GM18517 (cell line): ENCODE data around the gene CR1.
A peak's percentile ranks its signal among the peaks of the same experiment; 100 is the strongest.
"Not testable (repeated sequence)": the region's sequence is repeated elsewhere in the genome, so short reads cannot be mapped to it uniquely, and the experiment has no call there.

Experiments
- ATAC-seq: cut with Tn5 transposase; IDR thresholded peaks from one replicate; pipeline ENCODE4 v1.9.1; 2021; ENCODE audit warnings: mild to moderate bottlenecking, moderate library complexity; ENCODE audit not compliant: unreplicated experiment

The CR1 gene

DNA sequence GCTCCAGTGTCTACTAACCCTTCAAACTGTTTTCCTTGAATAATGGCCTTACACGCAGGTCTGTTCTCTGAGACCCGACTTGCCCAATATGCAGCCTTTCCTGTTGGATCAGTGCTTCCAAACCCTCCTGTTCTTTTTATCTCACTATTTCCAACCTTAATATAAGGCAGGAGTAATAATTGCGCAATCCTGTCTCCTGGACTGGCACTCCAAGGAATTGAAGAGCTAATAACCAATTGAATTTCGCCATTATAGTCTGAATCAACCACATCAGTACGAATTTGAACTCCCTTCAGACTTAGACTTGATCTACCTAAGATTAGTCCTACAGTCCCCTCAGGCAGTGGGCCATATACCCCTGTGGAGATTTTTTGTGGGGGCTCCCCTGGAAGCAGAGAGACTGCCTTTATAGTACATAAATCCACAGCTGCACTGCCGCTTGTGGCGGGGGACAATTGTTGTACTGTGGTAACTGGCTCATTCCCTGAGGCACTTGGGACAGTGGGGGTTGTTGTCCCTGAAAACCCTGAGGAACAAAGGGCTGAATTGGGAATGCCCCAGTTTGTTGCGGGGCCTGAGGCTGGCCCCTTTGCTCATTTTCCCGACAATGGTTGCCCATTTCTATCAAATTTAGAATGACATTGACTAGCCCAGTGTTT is 142.7 kb downstream of the CR1 start:
- ATAC-seq = not testable (repeated sequence)

DNA sequence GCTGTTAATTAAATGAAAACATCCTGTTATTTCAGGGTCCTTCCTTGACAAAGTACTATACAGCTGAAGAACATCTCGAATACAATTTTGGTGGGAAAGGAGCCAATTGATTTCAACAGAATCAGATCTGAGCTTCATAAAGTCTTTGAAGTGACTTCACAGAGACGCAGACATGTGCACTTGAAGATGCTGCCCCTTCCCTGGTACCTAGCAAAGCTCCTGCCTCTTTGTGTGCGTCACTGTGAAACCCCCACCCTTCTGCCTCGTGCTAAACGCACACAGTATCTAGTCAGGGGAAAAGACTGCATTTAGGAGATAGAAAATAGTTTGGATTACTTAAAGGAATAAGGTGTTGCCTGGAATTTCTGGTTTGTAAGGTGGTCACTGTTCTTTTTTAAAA is 143.4 kb downstream of the CR1 start:
- not testable (repeated sequence) for ATAC-seq

DNA sequence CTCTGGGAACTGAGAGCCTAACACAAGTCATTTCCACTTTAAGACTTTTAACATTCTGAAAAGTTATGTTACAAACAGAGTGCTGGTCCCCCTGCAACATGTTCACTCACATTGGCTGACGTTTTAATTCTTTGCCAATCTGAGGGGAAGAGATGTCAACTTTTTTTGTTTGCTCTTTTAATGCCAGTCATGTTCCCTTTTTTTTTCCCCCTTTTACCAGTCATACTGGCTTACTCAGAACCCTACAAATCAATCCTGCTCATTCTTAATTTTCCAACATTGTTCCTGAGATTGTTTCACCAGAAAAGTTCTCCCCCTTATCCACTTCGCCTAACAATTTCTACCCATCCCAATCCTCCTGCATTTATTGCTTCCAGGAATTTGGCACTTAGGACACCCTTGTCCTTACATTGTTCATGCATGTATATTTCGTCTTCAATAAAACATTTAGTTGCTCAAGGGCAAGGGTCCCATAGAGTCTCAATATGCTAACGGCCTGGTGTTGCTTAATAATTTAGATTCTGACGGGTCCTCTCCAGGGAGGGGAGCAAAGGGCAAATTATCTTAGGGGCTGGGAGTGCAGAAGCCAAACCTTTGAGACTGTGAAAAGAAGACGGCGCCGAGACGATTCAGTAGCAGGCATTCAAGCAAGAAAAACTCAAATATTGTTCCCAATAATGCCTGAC is 148.4 kb downstream of the CR1 start:
- ATAC-seq = no peak

DNA sequence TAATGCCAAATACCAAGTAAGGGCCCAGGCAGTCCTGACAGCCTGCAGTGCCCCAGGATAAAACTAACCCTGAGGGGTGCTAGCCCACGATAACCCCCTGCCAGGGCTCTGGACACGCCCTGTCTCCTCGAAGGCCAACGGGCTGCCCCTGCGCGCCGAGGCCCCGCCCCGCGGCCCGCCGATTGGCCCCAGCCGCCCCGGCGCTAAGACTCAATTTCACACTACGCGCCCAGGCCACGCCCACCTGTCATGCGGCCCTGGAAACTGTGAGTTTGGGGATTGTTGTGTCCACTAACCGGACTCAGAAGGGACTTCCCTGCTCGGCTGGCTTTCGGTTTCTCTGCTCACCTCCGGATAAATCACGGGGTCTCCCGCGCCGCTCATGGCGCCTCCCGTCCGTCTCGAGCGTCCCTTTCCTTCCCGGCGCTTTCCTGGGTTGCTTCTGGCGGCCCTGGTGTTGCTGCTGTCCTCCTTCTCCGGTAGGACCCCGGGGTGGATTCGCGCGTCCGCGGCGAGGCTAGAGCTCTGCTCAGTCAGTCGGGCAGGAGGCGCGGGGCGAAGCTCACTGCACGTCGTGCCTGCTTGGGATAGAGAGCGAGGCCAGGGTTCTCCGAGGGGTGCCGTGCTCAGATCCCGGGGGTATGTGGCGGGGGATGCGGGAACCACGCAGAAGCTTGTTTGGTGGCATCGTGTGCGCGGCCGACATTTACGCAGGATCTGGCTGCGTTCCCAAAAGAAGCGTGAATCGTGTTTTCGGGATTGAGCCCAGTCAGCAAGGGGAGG is 149.1 kb downstream of the CR1 start, which contains the start of gene CR1L:
TSS of gene CR1L (plus strand) at position 282 of the 783 bp plus-strand sequence. CDS start at position 383, 101 bp downstream.
- peak; percentile 91 for ATAC-seq

DNA sequence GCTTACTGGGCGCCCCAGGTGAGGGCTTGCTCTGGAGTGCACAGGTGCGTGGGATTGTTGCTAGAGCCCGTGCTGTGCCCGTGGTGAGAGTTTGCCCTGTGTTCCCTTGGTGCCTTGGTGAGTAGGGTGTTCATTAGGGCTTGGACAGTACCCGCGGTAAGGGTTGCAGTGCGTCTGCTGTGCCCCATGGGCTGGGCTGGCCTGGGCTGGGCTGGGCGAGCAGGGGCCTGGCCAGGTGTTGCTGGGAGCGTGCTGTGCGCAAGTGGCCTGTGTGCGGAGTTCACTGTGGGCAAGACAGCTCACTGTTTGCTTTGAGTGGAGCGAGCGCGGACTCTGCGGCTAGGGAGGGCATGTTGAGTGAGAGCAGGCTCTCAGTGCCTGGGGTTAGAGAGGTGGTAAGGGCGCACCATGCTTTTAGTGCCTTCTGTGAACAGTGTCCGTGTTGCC is 149.7 kb downstream of the CR1 start:
- no peak for ATAC-seq

DNA sequence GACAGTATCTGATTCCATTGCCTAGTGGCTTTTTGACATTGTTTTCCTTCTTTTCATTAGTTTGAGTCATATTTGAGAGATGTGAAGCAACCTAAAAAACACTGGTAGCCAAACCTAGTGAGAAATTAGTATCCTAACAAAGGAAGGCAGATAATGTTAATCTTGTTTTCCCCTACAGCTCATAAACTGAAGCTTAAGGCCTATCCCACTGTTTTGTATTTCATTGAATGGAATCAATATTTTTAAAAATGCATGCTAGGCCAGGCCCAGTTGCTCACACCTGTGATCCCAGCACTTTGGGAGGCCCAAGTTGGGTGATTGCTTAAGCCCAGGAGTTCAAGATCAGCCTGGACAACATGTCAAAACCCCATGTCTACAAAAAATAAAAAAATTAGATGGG is 150.2 kb downstream of the CR1 start:
- ATAC-seq = no peak

DNA sequence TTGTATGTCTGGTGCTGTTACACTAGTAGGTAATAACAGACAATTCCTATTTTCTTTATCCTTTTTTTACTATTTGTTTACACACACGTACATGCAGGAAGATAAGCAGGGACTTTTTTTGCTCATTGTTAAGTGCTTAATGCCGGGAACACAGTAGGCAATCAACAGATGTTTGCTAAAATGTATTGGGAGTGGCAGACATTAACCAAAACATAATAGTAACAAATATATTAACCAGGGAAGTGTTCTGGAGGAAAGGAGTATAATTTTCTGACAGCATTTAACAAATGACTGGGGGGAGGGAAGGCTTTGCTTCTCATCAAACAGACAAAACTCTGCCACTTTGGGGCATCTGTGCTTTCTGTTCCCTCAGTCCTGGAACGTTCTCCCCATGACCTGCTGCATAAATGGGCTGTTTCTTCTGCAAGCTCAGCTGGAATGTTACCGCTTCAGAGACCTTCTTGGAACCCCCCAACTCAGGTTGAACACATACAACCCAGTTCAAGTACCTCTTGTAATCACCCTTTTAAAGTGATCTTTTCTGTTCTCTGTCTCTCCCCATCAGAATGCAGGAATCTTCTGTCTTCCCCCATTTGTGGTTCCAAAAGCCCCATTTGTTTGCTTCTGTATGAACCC is 151.1 kb downstream of the CR1 start:
- no peak for ATAC-seq

DNA sequence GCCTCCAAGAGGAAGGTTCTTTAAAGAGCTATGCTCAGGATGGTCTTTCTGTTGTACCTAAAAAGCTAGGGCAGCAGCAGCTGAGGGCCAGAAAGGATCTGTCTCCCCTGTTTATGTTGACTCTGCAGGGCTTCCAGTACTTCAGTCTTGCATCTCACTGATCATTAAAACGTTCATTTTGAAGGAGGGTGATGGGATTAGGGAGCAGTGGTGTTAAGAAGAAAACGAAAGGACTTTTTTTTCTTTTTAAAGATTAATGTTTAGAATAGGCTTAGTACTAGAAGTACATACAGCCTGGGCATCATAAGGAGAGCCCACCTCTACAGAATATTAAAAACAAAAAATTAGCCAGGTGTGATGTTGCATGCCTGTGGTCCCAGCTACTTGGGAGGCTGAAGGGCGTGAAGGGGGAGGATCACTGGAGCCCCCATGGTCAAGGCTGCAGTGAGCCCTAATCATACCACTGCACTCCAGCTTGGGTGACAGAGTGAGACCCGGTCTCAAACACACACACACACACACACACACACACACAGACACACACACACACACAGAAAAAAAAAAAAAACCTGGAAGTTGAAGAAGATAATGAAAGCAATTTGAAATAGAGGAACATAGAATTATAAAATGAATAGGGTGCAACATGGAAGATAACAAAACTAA is 151.8 kb downstream of the CR1 start:
- no peak for ATAC-seq

DNA sequence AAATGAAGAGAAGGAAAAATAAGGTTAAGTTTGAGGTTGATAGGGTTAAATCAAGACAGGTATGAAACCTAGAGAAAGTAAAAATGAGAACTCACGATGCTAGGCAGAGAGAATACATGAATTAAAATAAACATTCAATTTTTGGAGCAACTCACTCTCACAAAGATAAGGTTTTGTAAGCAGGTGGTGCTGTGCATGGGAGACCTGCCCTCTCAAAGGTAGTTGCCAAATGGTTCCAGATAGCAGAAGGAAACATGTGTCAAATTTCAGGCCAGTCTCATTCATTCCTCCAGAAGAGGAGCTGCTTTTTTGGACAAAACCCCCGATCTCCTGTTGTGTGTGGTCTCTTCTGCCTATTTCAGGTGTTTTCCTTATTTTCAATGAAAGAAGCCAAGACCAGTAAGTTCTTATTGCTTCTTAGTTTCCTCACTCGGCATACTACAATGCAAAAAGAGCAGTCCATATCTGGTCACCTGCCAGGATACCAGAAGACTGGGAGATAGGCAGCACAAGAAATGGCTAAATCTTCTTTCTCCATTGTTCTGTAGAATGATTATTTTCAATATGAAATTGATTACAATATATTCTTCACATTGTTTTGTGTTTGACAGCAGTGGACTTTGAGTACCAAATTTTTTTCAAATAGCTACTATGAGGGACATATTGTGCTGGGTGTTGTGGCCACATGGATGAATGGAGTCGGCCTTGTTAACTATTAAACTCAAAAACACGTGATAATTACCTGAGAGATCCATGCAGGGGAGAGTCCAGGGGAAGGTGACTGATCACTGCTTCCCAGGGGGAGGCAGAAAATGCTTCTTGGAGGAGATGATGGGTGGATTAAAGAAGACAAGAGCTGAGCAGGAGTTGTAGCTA is 152.6 kb downstream of the CR1 start:
- no peak for ATAC-seq

DNA sequence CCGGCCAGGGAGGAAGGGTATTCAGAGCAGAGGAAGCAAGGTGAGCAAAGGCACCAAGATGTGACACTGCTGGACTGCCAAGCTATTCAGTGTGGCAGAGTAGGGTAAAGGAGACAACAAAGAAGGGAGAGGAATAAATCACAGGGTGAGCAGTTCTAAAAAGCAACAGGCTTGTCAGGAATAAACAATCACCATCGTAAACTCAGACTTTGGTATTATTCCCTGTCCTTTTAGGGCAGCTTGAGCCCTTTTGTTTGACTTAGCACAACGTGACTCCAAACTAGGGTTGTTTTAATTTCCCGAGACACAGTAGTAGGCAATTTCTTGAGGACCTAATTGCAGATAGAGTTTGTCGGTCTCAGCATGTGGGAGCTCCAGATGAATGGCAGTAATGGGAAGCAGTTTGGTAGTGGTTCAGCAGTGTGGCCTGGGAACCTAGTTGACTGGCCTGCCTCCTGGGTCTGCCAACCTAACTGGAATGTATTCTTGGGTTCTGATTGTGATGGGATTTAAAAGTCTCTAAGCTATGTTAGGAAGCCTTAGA is 153.3 kb downstream of the CR1 start:
- no peak for ATAC-seq

DNA sequence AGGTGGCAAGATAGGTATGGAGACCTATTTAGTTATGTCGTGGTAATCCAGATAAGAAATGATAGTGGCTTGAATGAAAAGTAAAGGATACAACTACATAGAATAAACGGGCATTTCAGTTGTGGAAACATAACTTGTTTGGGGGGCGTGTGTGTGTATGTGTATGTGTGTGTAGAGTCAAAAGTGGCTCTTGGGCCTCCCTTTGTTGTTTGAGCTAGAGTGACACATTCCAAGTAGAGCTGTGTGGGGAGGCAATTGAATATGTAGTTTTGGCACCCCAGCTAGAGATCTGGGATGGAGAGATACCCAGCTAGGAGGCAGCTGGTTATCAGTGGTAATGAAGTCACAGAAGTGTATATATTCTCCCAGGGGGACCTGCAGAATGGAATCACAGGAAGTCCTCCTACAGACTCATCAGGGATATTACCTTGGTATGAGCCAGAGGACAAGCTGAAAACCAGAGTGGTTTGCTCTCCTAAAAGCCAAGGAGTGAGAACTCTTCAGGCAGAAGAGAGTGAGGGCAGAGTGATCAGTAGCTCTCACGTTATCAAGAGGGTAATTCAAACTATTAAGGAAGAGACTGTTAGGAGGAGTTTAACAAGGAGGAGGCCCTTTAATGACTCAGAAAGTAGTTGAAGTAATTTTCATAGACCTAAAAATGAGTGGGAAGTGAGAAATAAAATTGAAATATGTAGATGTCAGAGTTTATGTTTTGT is 154.1 kb downstream of the CR1 start:
- ATAC-seq = no peak

DNA sequence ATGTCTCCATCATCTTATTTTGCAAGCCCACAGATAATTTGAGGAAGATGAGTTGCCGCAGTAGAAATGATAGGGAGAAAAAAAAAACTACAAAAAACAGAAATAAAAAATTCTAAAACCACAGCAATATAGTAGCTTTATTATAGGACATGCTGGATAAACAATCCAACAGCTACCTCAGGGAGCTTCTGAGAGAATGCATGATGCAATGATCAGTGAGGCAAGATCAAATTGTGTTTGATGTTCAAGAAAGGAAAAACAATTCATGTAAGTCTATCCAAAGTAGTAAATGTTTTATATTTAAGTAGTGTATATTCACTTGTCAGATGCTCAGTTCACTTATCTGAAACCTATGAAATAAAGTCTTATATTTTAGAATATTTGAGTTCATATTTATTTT is 155.6 kb downstream of the CR1 start:
- ATAC-seq = no peak

DNA sequence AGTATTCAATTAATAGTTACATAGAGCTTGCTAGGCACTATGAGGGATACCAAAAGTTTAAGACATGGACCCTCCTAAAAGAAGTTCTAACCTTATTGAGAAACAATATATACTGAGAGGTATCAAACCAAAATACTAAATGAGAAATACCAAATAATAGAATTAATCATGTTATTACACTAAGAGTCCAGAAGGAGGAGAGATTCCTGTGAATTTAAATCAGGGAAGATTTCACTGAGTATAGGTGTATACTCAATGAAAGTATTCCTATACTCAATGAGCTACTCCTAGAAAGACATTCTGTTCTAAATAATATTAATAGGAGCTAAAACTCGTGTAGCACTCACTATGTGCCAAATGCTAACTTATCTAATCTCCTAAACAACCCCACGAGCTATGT is 158.4 kb downstream of the CR1 start:
- no peak for ATAC-seq

DNA sequence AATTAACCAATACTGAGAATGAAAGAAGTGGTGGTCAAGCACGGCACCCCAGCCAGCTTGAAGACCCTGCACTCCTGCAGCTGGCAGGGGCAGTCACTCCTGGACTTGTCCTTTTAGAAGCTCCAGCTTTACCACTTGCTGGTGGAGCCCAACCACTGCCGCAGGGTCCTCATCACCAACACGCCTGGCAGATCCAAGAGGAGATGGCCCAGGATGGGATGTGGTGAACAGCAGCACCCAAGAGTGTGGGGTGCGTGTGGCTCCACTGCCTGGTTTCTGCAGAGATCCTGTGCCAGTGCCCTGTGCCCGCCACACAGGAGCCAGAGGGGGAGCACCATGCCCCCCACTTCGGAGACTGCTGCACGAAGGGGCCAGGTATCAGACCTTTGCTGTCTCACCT is 162.5 kb downstream of the CR1 start:
- no peak for ATAC-seq

DNA sequence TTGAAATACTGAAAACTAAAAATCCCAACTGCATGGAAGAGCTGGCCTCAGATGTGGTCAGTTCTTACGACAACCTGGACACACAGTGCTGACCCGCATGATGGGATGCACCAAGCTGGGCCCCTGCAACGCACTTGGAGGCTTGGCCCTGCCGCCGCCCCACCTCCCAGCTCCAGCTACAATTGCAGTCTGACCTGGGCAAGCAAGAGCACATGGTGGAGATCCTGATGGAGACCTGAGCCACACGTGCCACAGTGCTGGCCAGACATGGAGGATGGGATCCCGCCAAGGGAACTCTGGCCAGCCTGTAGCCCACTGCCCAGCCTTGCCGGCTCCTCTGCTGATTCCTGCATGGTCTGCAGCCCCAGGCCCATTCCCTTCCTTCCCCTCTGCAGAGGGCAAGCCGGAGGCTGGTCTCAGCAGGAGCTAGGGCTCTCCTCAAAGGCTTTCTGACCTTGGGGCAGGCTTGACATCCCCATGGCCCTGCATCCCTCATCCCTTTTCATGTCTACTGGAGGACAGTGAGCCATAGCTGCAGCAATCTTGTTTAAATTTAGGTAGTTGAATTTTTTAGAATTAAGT is 163.0 kb downstream of the CR1 start:
- ATAC-seq = no peak

DNA sequence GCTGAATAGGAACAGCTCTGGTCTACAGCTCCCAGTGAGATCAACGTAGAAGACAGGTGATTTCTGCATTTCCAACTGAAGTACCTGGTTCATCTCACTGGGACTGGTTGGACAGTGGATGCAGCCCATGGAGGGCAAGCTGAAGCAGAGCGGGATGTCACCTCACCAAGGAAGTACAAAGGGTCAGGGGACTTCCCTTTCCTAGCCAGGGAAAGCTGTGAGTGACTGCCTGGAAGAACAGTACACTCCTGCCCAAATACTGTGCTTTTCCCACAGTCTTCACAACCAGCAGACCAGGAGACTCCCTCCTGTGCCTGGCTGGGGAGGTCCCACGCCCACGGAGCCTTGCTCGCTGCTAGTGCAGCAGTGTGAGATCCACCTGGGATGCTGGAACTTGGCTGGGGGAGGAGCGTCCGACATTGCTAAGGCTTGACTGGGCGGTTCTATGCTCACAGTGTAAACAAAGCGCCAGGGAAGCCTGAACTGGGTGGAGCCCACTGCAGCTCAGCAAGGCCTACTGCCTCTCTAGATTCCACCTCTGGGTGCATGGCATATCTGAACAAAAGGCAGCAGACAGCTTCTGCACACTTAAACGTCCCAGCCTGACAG is 163.7 kb downstream of the CR1 start:
- no peak for ATAC-seq

DNA sequence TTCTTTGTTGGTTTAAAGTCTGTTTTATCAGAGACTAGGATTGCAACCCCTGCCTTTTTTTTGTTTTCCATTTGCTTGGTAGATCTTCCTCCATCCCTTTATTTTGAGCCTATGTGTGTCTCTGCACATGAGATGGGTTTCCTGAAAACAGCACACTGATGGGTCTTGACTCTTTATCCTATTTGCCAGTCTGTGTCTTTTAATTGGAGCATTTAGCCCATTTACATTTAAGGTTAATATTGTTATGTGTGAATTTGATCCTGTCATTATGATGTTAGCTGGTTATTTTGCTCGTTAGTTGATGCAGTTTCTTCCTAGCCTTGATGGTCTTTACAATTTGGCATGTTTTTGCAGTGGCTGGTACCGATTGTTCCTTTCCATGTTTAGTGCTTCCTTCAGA is 165.5 kb downstream of the CR1 start:
- not testable (repeated sequence) for ATAC-seq

DNA sequence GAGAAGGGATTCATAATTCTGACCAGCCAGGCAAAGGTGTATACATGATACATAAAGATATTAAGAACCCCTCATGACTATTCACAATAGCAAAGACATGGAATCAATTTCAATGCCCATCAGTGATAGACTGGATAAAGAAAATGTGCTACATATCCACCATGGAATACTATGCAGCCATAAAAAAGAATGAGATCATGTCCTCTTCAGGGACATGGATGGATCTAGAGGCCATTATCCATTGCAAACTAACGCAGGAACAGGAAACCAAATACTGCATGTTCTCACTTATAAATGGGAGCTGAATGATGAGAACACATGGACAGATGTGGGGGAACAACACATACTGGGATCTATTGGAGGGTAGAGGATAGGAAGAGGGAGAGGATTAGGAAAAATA is 170.4 kb downstream of the CR1 start:
- ATAC-seq = no peak
